H1 (cell line): ENCODE results near the gene DOCK1. TPM values are rescaled to one million over a fixed set of nuclear protein-coding genes. Genes with fewer than 3 reads are reported as not detected.
A peak's percentile ranks its signal among the peaks of the same experiment; 100 is the strongest.

Source experiments
- CTCF ChIA-PET: fragments of 300-600 bp; sonication (Branson Sonifier 250); formaldehyde crosslinking; loops from one replicate; lab custom pipeline; 2021; ENCODE audit not compliant: partially characterized antibody; lab: Charles Lee
- POLR2A ChIA-PET: fragments of 300-600 bp; sonication (Branson Sonifier 250); formaldehyde crosslinking; loops from one replicate; lab custom pipeline; 2021; ENCODE audit warnings: inconsistent platforms; ENCODE audit not compliant: partially characterized antibody; lab: Charles Lee
- DNase-seq, 2 experiments: peaks; one replicate each; pipeline versions ENCODE4 v3.0.0 to v3.0.0-alpha.2; 2010 to 2022; ENCODE audit warnings: low spot score in 2 of 2, low read depth in 1 of 2, mixed read lengths in 1 of 2
- FAIRE-seq: peaks from 2 replicates; lab custom pipeline; 2011; peaks lifted over from hg19 to GRCh38; lab: Jason Lieb, UNC
- H2AFZ ChIP-seq: 2 replicates; pipeline ENCODE4 v1.8.1; 2012; ENCODE audit warnings: low read length, inconsistent platforms
- H2AK5ac ChIP-seq: 2 replicates; pipeline ENCODE4 v1.6.1; 2013; ENCODE audit warnings: low read depth, low read length
- H2BK120ac ChIP-seq: replicated peaks from 2 replicates; pipeline ENCODE3; 2013; ENCODE audit warnings: low read depth, low read length, inconsistent platforms
- H2BK12ac ChIP-seq: 2 replicates; pipeline ENCODE4 v1.6.1; 2013; ENCODE audit warnings: low read depth, low read length
- H2BK15ac ChIP-seq: 2 replicates; pipeline ENCODE4 v1.6.1; 2013; ENCODE audit warnings: low read length
- H2BK20ac ChIP-seq: 2 replicates; pipeline ENCODE4 v1.6.1; 2013; ENCODE audit warnings: low read length
- H2BK5ac ChIP-seq: 2 replicates; pipeline ENCODE4 v1.6.1; 2013; ENCODE audit warnings: low read depth, low read length
- H3K14ac ChIP-seq: 2 replicates; pipeline ENCODE4 v1.6.1; 2013; ENCODE audit warnings: inconsistent platforms; ENCODE audit not compliant: insufficient read length
- H3K18ac ChIP-seq: 2 replicates; pipeline ENCODE4 v1.6.1; 2013; ENCODE audit warnings: low read length; ENCODE audit errors: extremely low read depth
- H3K23ac ChIP-seq: 2 replicates; pipeline ENCODE4 v1.6.1; 2013; ENCODE audit warnings: inconsistent platforms; ENCODE audit not compliant: insufficient read length
- H3K23me2 ChIP-seq: 2 replicates; pipeline ENCODE4 v1.6.1; 2013; ENCODE audit warnings: low read depth, low read length
- H3K27ac ChIP-seq: 2 replicates; pipeline ENCODE4 v1.6.1; 2011; ENCODE audit warnings: low read depth, low read length, inconsistent platforms
- H3K27me3 ChIP-seq, 4 experiments: replicated peaks in 1 of 4; 1 replicate in 1 of 4; 2 replicates in 3 of 4; pipeline versions ENCODE4 v1.6.1 to v1.8.1; 2011 to 2013; ENCODE audit warnings: low read length in 3 of 4, mild to moderate bottlenecking in 3 of 4, inconsistent platforms in 2 of 4, mixed read lengths in 2 of 4, moderate library complexity in 1 of 4; ENCODE audit not compliant: control insufficient read depth in 3 of 4, insufficient read depth in 3 of 4; ENCODE audit errors: extremely low read depth in 1 of 4
- H3K36me3 ChIP-seq, 4 experiments: 2 replicates each; pipeline versions ENCODE4 v1.6.1 to v1.8.1; 2011 to 2013; ENCODE audit warnings: mild to moderate bottlenecking in 4 of 4, low read length in 3 of 4, moderate library complexity in 2 of 4, control low read depth in 1 of 4, inconsistent platforms in 1 of 4; ENCODE audit not compliant: insufficient read depth in 4 of 4, control insufficient read depth in 2 of 4
- H3K4ac ChIP-seq: replicated peaks from 2 replicates; pipeline ENCODE3; 2013; ENCODE audit warnings: low read length, low read depth, mixed read lengths, inconsistent platforms; ENCODE audit not compliant: insufficient read length
- H3K4me1 ChIP-seq, 4 experiments: replicated peaks in 1 of 4; 1 replicate in 1 of 4; 2 replicates in 3 of 4; pipeline versions ENCODE4 v1.6.1 to v1.8.1; 2011 to 2013; ENCODE audit warnings: low read length in 3 of 4, inconsistent platforms in 2 of 4, mixed read lengths in 1 of 4; ENCODE audit not compliant: insufficient read depth in 4 of 4, control insufficient read depth in 3 of 4
- H3K4me2 ChIP-seq, 2 experiments: 2 replicates each; pipeline versions ENCODE4 v1.6.1 to v1.8.1; 2011 to 2013; ENCODE audit warnings: low read depth in 2 of 2, low read length in 2 of 2, control low read depth in 1 of 2, inconsistent platforms in 1 of 2, mild to moderate bottlenecking in 1 of 2; ENCODE audit not compliant: insufficient read depth in 1 of 2
- H3K4me3 ChIP-seq, 4 experiments: fragments of 200-600, 300-600 bp in 1 of 4; sonication (generic), shearing (Covaris generic), sonication (Bioruptor Twin) in 1 of 4; 2 replicates each; pipeline versions ENCODE4 v1.5.1 to v1.8.1; 2011 to 2016; ENCODE audit warnings: low read length in 4 of 4, low read depth in 3 of 4, control low read depth in 2 of 4, inconsistent platforms in 2 of 4, mild to moderate bottlenecking in 2 of 4, mixed read lengths in 1 of 4, moderate library complexity in 1 of 4; ENCODE audit not compliant: insufficient read depth in 2 of 4; ENCODE audit errors: extremely low read depth in 1 of 4
- H3K56ac ChIP-seq: replicated peaks from 2 replicates; pipeline ENCODE3; 2013; ENCODE audit warnings: low read depth, mild to moderate bottlenecking, mixed read lengths, low read length, inconsistent platforms; ENCODE audit not compliant: insufficient read length
- H3K79me1 ChIP-seq: 2 replicates; pipeline ENCODE4 v1.6.1; 2013; ENCODE audit warnings: low read depth, low read length, control low read depth
- H3K79me2 ChIP-seq, 2 experiments: 2 replicates each; pipeline versions ENCODE4 v1.6.1 to v1.8.1; 2012 to 2013; ENCODE audit warnings: low read length in 2 of 2, mild to moderate bottlenecking in 2 of 2, inconsistent platforms in 1 of 2; ENCODE audit not compliant: insufficient read depth in 2 of 2, control insufficient read depth in 1 of 2
- H3K9ac ChIP-seq, 4 experiments: replicated peaks in 1 of 4; 1 replicate in 1 of 4; 2 replicates in 3 of 4; pipeline versions ENCODE4 v1.6.1 to v1.8.1; 2011 to 2013; ENCODE audit warnings: low read depth in 3 of 4, low read length in 3 of 4, control low read depth in 2 of 4, mild to moderate bottlenecking in 2 of 4, moderate library complexity in 2 of 4, inconsistent platforms in 1 of 4; ENCODE audit errors: extremely low read depth in 1 of 4
- H3K9me3 ChIP-seq, 2 experiments: 2 replicates each; pipeline versions ENCODE4 v1.6.1 to v1.8.1; 2012 to 2013; ENCODE audit warnings: mild to moderate bottlenecking in 2 of 2, moderate library complexity in 2 of 2, control low read depth in 1 of 2, inconsistent platforms in 1 of 2, low read depth in 1 of 2, low read length in 1 of 2, mixed read lengths in 1 of 2; ENCODE audit not compliant: insufficient read depth in 2 of 2
- H4K20me1 ChIP-seq, 2 experiments: replicated peaks in 1 of 2; 2 replicates each; pipeline versions ENCODE3 to v1.8.1; 2011 to 2013; ENCODE audit warnings: inconsistent platforms in 2 of 2, low read length in 2 of 2, mild to moderate bottlenecking in 1 of 2; ENCODE audit not compliant: insufficient read depth in 2 of 2, control insufficient read depth in 1 of 2
- H4K5ac ChIP-seq: 2 replicates; pipeline ENCODE4 v1.6.1; 2013; ENCODE audit warnings: low read length, low read depth, mixed read lengths, inconsistent platforms; ENCODE audit not compliant: insufficient read length
- H4K8ac ChIP-seq: 2 replicates; pipeline ENCODE4 v1.8.0; 2013; ENCODE audit warnings: mild to moderate bottlenecking, moderate library complexity, low read length, inconsistent platforms; ENCODE audit not compliant: insufficient read depth; ENCODE audit errors: extremely low read depth
- H4K91ac ChIP-seq: replicated peaks from 2 replicates; pipeline ENCODE3; 2013; ENCODE audit warnings: low read length, mixed read lengths, inconsistent platforms; ENCODE audit not compliant: insufficient read length
- CTCF ChIP-seq, 3 experiments: IDR thresholded peaks; 1 replicate in 2 of 3; 2 replicates in 1 of 3; pipeline versions ENCODE4 v1.5.1 to v1.6.1; 2011; ENCODE audit warnings: low read length in 3 of 3, mild to moderate bottlenecking in 3 of 3, inconsistent platforms in 2 of 3, low read depth in 1 of 3, moderate library complexity in 1 of 3; ENCODE audit not compliant: insufficient read depth in 1 of 3; ENCODE audit errors: control extremely low read depth in 1 of 3
- RAD21 ChIP-seq, 2 experiments: IDR thresholded peaks in 1 of 2; conservative IDR thresholded peaks in 1 of 2; 2 replicates each; pipeline ENCODE4 v1.6.1; 2011; ENCODE audit warnings: low read depth in 2 of 2, low read length in 2 of 2, improper control_type of control experiment in 1 of 2, inconsistent platforms in 1 of 2, mild to moderate bottlenecking in 1 of 2, moderate library complexity in 1 of 2
- ZNF274 ChIP-seq: IDR thresholded peaks from 2 replicates; pipeline ENCODE4 v1.7.0; 2012; ENCODE audit warnings: low read length, borderline replicate concordance; ENCODE audit errors: extremely low read depth
- WGBS, 2 experiments: shearing (Covaris generic) in 1 of 2; methylation state at CpG; one replicate each; pipeline versions ENCODE4 v1.1.6 to v1.1.7; 2013 to 2015; ENCODE audit warnings: low lambda C conversion rate in 2 of 2, mixed read lengths in 2 of 2, inconsistent platforms in 1 of 2, low coverage in 1 of 2, missing lambda C conversion rate in 1 of 2; ENCODE audit not compliant: insufficient replicate concordance in 2 of 2, insufficient coverage in 1 of 2, insufficient read length in 1 of 2; ENCODE audit errors: extremely low coverage in 1 of 2, missing lambda C conversion rate in 1 of 2; 5-methylcytosine and 5-hydroxymethylcytosine counted together
- polyA plus RNA-seq, 7 experiments: library from polyadenylated mRNA; depleted of rRNA in 3 of 7; stranded (reverse) in 5 of 7; unstranded in 2 of 7; fragments of >200 nt in 5 of 7; fragments of 200-250 nt in 2 of 7; gene quantifications; 1 replicate in 5 of 7; 2 replicates in 1 of 7; 4 replicates in 1 of 7; pipeline versions ENCODE4 v1.2.1 to v1.2.3, GENCODE V29; 2011 to 2013; ENCODE audit warnings: missing spikeins in 2 of 7, mixed read lengths in 2 of 7
- total RNA-seq: library from RNA; stranded (reverse); fragmentation: NEBNext Ultra II Directional; extraction: Animal tissue kit (Norgen Biotek cat#: 25700); gene quantifications from 2 replicates; pipeline ENCODE4 v1.2.1, GENCODE V29; 2021

The DOCK1 gene
- total and polyA plus RNA-seq, 2 of the 8 experiments (the other 6 are each of a cell fraction or from before 2014, with no cell fraction given) = 11.6 to 53.0 TPM

GRCh38 chr10:126857178-126857806 is 47.9 kb upstream of the DOCK1 start:
- no peak overlapping the region for H3K4ac ChIP-seq
- no peaks in the 10 kb centered on the region for H3K36me3 ChIP-seq
- no peak overlapping the region for H2BK5ac ChIP-seq
- no peak overlapping the region for H3K27ac ChIP-seq
- H3K9me3 ChIP-seq = peaks cover 0 to 6% of the 10 kb centered on the region in 2 experiments; a peak in 1 of 4 replicates
- H2AK5ac ChIP-seq = no peak overlapping the region
- FAIRE-seq (no peak), DNase-seq (no peak)
- no peak overlapping the region for H4K91ac ChIP-seq
- no peak overlapping the region for H3K4me2 ChIP-seq
- no peak overlapping the region for H4K5ac ChIP-seq
- H3K4me1 ChIP-seq = no peaks in the 10 kb centered on the region
- H3K9ac ChIP-seq = no peak overlapping the region
- ChIA-PET POLR2A (interaction anchor here (2.0 kb wide), 1 partner anchor 10 kb away, joined by 4 read pairs; no protein-coding TSS in a partner anchor), CTCF (interaction anchor here (0.7 to 1.3 kb wide), 6 partner anchors 10 to 107 kb away, joined by 3 to 6 read pairs (median 4); no protein-coding TSS in a partner anchor)
- no peak overlapping the region for H4K8ac ChIP-seq
- no peaks in the 10 kb centered on the region for H3K79me2 ChIP-seq
- no peak overlapping the region for H3K18ac ChIP-seq
- no peak overlapping the region for H3K14ac ChIP-seq
- no peak overlapping the region for H2AFZ ChIP-seq
- H3K4me3 ChIP-seq = no peak overlapping the region
- no peaks in the 10 kb centered on the region for H4K20me1 ChIP-seq
- H2BK12ac ChIP-seq = no peak overlapping the region
- no peaks in the 10 kb centered on the region for H3K27me3 ChIP-seq
- no peak overlapping the region for H2BK15ac ChIP-seq
- no peaks in the 10 kb centered on the region for H3K79me1 ChIP-seq
- no peak overlapping the region for H2BK20ac ChIP-seq
- H2BK120ac ChIP-seq = no peak overlapping the region
- H3K23me2 ChIP-seq = no peaks in the 10 kb centered on the region
- WGBS, 2 experiments = 81% methylated on average over 5 of the region's 8 CpGs; no CpG with 5 or more reads in 1 of the 2 experiments
- peak; percentile 7 to 34 (median 22); a peak in 3 of 4 replicates for TF ChIP-seq CTCF (IDR thresholded peaks at IDR 0.05; ENCODE audit: control extremely low read depth in 1 of 3, insufficient read depth in 1 of 3, low read depth in 1 of 3, low read length in 3 of 3)
- no peak for TF ChIP-seq ZNF274
- TF ChIP-seq RAD21 (IDR thresholded peaks at IDR 0.05 in 1 of 2, conservative IDR thresholded peaks at IDR 0.05 in 1 of 2; ENCODE audit: low read depth in 2 of 2, low read length in 2 of 2) = peak; percentile 49 to 59
- no peak overlapping the region for H3K56ac ChIP-seq
- no peak overlapping the region for H3K23ac ChIP-seq
